Measurements from ENCODE around the gene GYS2.

GYS2 gene

DNA sequence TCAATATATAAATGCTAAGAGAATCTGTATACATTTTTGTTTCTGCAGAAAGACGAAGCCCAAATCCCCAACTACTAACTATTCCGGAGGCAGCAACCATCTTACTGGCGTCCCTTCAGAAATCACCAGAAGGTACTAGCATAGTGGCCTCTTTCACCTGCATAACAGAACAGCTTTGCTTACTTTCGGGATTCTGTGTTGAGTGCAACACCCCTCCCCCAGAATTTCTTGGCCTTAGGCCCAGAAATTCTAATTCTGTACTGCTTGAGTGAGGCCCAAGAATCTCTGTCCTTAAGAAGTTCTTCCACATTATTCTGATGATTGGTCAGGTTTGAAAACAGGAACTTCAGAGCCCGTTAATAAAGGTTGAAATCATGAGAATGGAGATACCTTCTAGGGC is 75.7 kb downstream of the GYS2 start:
- Histone ChIP-seq H3K36me3 (ENCODE audit: insufficient read depth, low read length) (no peaks in the 10 kb centered on the region), H3K4me3 (ENCODE audit: low read length, poor library complexity, severe bottlenecking) (no peak overlapping the region), H3K4me1 (ENCODE audit: insufficient read depth, low read length, poor library complexity, severe bottlenecking) (no peaks in the 10 kb centered on the region), H3K27me3 (ENCODE audit: insufficient read depth, low read length, poor library complexity, severe bottlenecking) (no peaks in the 10 kb centered on the region), H3K9ac (ENCODE audit: low read depth, low read length, poor library complexity, severe bottlenecking) (no peak overlapping the region), H3K4me2 (ENCODE audit: low read depth, low read length, poor library complexity, severe bottlenecking) (no peak overlapping the region), H2AFZ (ENCODE audit: low read length) (no peak overlapping the region), H3K9me2 (replicated peaks; ENCODE audit: low read depth, low read length) (no peaks in the 10 kb centered on the region), H3K79me2 (ENCODE audit: insufficient read depth, low read length) (no peaks in the 10 kb centered on the region), H4K20me1 (ENCODE audit: insufficient read depth, low read length, poor library complexity, severe bottlenecking) (no peaks in the 10 kb centered on the region), H3F3A (ENCODE audit: low read depth) (no peaks in the 10 kb centered on the region), H3K9me3 (ENCODE audit: insufficient read depth, low read depth, low read length) (no peaks in the 10 kb centered on the region)
- no peak for TF ChIP-seq EZH2phosphoT487 (IDR thresholded peaks at IDR 0.05; ENCODE audit: borderline replicate concordance)
- TF ChIP-seq, protein P1, sequence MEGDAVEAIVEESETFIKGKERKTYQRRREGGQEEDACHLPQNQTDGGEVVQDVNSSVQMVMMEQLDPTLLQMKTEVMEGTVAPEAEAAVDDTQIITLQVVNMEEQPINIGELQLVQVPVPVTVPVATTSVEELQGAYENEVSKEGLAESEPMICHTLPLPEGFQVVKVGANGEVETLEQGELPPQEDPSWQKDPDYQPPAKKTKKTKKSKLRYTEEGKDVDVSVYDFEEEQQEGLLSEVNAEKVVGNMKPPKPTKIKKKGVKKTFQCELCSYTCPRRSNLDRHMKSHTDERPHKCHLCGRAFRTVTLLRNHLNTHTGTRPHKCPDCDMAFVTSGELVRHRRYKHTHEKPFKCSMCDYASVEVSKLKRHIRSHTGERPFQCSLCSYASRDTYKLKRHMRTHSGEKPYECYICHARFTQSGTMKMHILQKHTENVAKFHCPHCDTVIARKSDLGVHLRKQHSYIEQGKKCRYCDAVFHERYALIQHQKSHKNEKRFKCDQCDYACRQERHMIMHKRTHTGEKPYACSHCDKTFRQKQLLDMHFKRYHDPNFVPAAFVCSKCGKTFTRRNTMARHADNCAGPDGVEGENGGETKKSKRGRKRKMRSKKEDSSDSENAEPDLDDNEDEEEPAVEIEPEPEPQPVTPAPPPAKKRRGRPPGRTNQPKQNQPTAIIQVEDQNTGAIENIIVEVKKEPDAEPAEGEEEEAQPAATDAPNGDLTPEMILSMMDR (conservative IDR thresholded peaks at IDR 0.05; ENCODE audit: low read length) = no peak

DNA sequence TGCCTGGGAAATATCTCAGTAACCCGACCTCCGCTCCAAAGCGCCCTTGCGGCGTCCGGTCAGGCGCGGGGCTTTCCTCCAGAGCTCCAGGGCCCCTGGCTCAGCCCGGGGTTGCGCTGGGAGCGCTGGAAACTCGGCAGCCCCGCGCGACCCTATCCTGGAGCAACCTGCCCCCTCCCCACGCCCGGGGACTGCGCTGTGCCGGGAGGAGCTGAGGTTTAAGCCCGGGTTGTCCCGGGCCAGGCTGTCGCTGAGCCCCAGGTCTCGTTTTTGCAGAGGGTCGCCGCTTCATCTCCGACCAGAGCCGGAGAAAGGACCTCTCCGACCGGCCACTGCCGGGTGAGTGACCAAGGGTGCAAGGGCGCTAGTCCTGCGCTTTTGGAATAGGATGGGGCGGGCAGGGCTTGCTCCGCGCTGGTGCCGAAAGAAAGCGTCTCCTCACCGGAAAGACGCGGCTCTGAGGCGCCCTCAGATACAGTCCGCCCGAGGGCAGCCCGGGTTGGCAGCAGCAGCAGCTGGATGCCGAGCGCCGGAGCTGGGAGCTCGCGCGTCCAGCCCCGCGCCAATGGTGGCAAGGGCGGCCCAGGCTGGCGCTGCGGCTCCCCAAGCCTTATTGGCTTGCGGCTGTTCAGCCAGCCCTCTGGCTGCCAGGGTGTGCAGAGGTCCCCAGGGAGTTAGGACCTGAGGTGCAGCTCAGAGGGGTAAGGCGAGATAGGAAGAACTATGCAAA is 77.0 kb downstream of the GYS2 start:
- TF ChIP-seq, protein P1 (conservative IDR thresholded peaks at IDR 0.05; ENCODE audit: low read length) = no peak
- TF ChIP-seq EZH2phosphoT487 (IDR thresholded peaks at IDR 0.05; ENCODE audit: borderline replicate concordance) = no peak
- H3K36me3 ChIP-seq (ENCODE audit: insufficient read depth, low read length) = no peaks in the 10 kb centered on the region
- no peaks in the 10 kb centered on the region for H3K9me2 ChIP-seq (replicated peaks; ENCODE audit: low read depth, low read length)
- H3K9me3 ChIP-seq (ENCODE audit: insufficient read depth, low read depth, low read length) = no peaks in the 10 kb centered on the region
- H3F3A ChIP-seq (ENCODE audit: low read depth) = no peaks in the 10 kb centered on the region
- H2AFZ ChIP-seq (ENCODE audit: low read length) = no peak overlapping the region
- H3K27me3 ChIP-seq (ENCODE audit: insufficient read depth, low read length, poor library complexity, severe bottlenecking) = no peaks in the 10 kb centered on the region
- H3K9ac ChIP-seq (ENCODE audit: low read depth, low read length, poor library complexity, severe bottlenecking) = no peak overlapping the region
- no peaks in the 10 kb centered on the region for H3K4me1 ChIP-seq (ENCODE audit: insufficient read depth, low read length, poor library complexity, severe bottlenecking)
- H3K4me2 ChIP-seq (ENCODE audit: low read depth, low read length, poor library complexity, severe bottlenecking) = no peak overlapping the region
- H3K4me3 ChIP-seq (ENCODE audit: low read length, poor library complexity, severe bottlenecking) = no peak overlapping the region
- no peaks in the 10 kb centered on the region for H4K20me1 ChIP-seq (ENCODE audit: insufficient read depth, low read length, poor library complexity, severe bottlenecking)
- no peaks in the 10 kb centered on the region for H3K79me2 ChIP-seq (ENCODE audit: insufficient read depth, low read length)

DNA sequence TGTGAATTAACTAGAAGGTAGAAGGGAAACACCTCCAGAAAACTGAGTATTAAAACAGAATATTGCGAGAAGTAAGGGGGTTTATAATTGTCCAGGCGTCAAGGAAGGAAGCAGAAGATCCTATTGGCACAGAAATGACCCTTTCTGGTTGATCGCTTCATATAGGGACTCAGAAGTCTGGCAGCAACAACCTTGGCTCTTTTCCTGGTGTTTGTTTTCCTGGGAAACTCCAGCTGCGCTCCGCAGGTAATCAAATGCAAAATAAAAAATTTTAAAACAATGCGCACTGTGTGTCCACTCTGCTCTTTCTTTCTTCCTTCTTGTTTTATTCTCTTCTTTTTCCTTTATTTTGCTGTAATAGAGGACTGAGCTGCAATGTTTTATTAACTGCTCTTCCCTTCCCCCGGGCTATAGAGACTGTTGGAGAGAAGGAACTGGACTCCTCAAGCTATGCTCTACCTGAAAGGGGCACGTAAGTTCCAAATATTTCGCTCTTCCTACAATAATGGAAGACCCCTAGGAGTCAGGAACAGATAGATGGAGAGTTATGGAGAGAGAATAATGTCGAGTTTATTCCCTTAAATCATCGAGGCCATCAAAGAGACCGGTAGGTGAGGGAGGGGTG is 77.8 kb downstream of the GYS2 start:
- Histone ChIP-seq H3K27me3 (ENCODE audit: insufficient read depth, low read length, poor library complexity, severe bottlenecking) (no peaks in the 10 kb centered on the region), H3K79me2 (ENCODE audit: insufficient read depth, low read length) (no peaks in the 10 kb centered on the region), H3K4me3 (ENCODE audit: low read length, poor library complexity, severe bottlenecking) (no peak overlapping the region), H3K4me1 (ENCODE audit: insufficient read depth, low read length, poor library complexity, severe bottlenecking) (no peaks in the 10 kb centered on the region), H3K9ac (ENCODE audit: low read depth, low read length, poor library complexity, severe bottlenecking) (no peak overlapping the region), H2AFZ (ENCODE audit: low read length) (no peak overlapping the region), H4K20me1 (ENCODE audit: insufficient read depth, low read length, poor library complexity, severe bottlenecking) (no peaks in the 10 kb centered on the region), H3F3A (ENCODE audit: low read depth) (no peaks in the 10 kb centered on the region), H3K9me3 (ENCODE audit: insufficient read depth, low read depth, low read length) (no peaks in the 10 kb centered on the region), H3K36me3 (ENCODE audit: insufficient read depth, low read length) (no peaks in the 10 kb centered on the region), H3K9me2 (replicated peaks; ENCODE audit: low read depth, low read length) (no peaks in the 10 kb centered on the region), H3K4me2 (ENCODE audit: low read depth, low read length, poor library complexity, severe bottlenecking) (no peak overlapping the region)
- no peak for TF ChIP-seq EZH2phosphoT487 (IDR thresholded peaks at IDR 0.05; ENCODE audit: borderline replicate concordance)
- TF ChIP-seq, protein P1 (conservative IDR thresholded peaks at IDR 0.05; ENCODE audit: low read length) = no peak
